Esophagus squamous epithelium (tissue), 4 donors: Measurements from ENCODE around the gene HOXA9.

ENCODE experiments used
- CTCF ChIP-seq, 6 experiments: fragments of 450-650 bp in 4 of 6; fragments of 200-600 bp in 2 of 6; sonication (generic) in 2 of 6; IDR thresholded peaks; one replicate each; pipeline ENCODE4 v1.5.1; 2016 to 2019; ENCODE audit warnings: antibody characterized with exemption in 6 of 6, mild to moderate bottlenecking in 4 of 6, moderate library complexity in 4 of 6
- POLR2A ChIP-seq, 4 donors: fragments of 450-650 bp; IDR thresholded peaks; one replicate each; pipeline ENCODE4 v1.6.1; 2017; ENCODE audit warnings: antibody characterized with exemption in 4 of 4, mild to moderate bottlenecking in 4 of 4, moderate library complexity in 3 of 4

GRCh38 chr7:27188386-27189294 is 23.3 kb upstream of the HOXA9 start:
- TF ChIP-seq CTCF (IDR thresholded peaks at IDR 0.05) (no peak), POLR2A (IDR thresholded peaks at IDR 0.05) (no peak)
